GM12872 (cell line): Measurements from ENCODE around the gene ERICH6B.

Source experiments
- CTCF ChIP-seq: IDR thresholded peaks from 3 replicates; pipeline ENCODE4 v1.5.1; 2011; ENCODE audit warnings: low read depth, mild to moderate bottlenecking, low read length, moderate library complexity; ENCODE audit not compliant: insufficient read depth

The ERICH6B gene

GRCh38 chr13:45592758-45593157 lies 22.8 kb downstream of the ERICH6B start:
- TF ChIP-seq CTCF = no peak

GRCh38 chr13:45590066-45590465 lies 25.5 kb downstream of the ERICH6B start:
- TF ChIP-seq CTCF = no peak

- TF ChIP-seq CTCF = no peak
Measured at GRCh38 chr13:45587897-45588296, 27.6 kb downstream of the ERICH6B start.

- no peak for TF ChIP-seq CTCF
Measured at GRCh38 chr13:45584816-45585215, 30.7 kb downstream of the ERICH6B start.

GRCh38 chr13:45582408-45583076 lies 33.0 kb downstream of the ERICH6B start:
- TF ChIP-seq CTCF = no peak

- TF ChIP-seq CTCF = no peak
Measured at GRCh38 chr13:45576466-45576865, 39.1 kb downstream of the ERICH6B start.

GRCh38 chr13:45575830-45576180 lies 39.7 kb downstream of the ERICH6B start:
- TF ChIP-seq CTCF = no peak
